ENCODE results near the gene CBX6. TPM values are rescaled to one million over a fixed set of nuclear protein-coding genes. Genes with fewer than 3 reads are reported as not detected.
A peak's percentile ranks its signal among the peaks of the same experiment; 100 is the strongest.

Gene CBX6
- total and polyA plus RNA-seq, 9 of the 15 experiments (the other 6 are each of a cell fraction or from before 2014, with no cell fraction given): 0.75 to 31.6 (median 8.0) TPM

DNA sequence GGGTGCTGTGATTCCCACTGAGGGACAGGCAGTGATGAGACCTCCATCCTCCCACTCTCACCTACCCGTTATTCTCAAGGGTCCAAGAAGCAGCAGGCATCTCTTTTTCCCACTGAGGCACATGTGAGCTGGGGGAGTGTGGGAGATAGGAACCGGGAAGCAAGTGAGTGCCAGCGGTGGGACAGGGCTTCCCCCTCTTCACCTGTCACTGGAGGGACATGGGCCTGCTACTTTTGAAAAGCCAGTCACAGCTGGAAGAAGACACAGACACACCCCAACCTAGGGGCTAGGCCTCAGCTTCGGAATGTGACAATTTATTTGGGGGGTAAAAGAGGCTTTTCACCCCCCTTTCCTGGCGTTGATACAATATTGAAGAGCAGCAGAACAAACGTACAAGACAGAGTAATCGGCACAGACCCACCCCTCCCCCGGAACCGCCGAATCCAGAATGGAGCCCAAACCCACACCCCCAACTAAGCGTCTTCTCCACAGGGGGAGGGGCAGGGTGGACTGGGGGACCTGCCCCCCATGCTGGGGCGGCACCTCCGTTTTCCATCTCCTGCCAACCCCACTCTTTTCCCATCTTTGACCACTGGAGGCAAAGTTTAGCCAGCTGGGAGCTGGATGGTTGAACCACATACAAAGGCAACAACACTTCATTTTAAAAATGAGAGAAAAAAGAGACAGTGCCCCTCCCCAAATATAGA, 10.7 kb downstream of the CBX6 start:
- no TSS peak for BruUV-seq (replicated peaks)
- no peak overlapping the region for H2AFZ ChIP-seq (ENCODE audit: low read depth, low read length)
- H3K9ac ChIP-seq (ENCODE audit: insufficient read depth in 1 of 2, low read depth in 2 of 2, low read length in 2 of 2): no peak overlapping the region
- H3K9me3 ChIP-seq (replicated peaks; ENCODE audit: control insufficient read depth, insufficient read depth, low read depth, low read length): no peaks in the 10 kb centered on the region
- H3K27ac ChIP-seq (ENCODE audit: extremely low read depth, low read depth, low read length): no peak overlapping the region
- TF ChIP-seq GTF2B (IDR thresholded peaks at IDR 0.05; ENCODE audit: extremely low read depth, insufficient read length) (no peak), POLR2A (conservative IDR thresholded peaks at IDR 0.05) (peak; percentile 55; the same call in 1 of the 2 replicates), PBX2 (CRISPR knock-in tag; IDR thresholded peaks at IDR 0.05; ENCODE audit: low read depth) (no peak), PBX2 (tag; conservative IDR thresholded peaks at IDR 0.05; ENCODE audit: low read depth) (no peak)
- TF ChIP-seq, protein P1, sequence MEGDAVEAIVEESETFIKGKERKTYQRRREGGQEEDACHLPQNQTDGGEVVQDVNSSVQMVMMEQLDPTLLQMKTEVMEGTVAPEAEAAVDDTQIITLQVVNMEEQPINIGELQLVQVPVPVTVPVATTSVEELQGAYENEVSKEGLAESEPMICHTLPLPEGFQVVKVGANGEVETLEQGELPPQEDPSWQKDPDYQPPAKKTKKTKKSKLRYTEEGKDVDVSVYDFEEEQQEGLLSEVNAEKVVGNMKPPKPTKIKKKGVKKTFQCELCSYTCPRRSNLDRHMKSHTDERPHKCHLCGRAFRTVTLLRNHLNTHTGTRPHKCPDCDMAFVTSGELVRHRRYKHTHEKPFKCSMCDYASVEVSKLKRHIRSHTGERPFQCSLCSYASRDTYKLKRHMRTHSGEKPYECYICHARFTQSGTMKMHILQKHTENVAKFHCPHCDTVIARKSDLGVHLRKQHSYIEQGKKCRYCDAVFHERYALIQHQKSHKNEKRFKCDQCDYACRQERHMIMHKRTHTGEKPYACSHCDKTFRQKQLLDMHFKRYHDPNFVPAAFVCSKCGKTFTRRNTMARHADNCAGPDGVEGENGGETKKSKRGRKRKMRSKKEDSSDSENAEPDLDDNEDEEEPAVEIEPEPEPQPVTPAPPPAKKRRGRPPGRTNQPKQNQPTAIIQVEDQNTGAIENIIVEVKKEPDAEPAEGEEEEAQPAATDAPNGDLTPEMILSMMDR (IDR thresholded peaks at IDR 0.05 in 2 of 3, conservative IDR thresholded peaks at IDR 0.05 in 1 of 3; ENCODE audit: insufficient read depth in 2 of 3, low read depth in 1 of 3, low read length in 3 of 3): peak in 2 of 3 experiments; percentile 9 to 17; a peak in 1 of 6 replicates
- TF ChIP-seq, protein P2, sequence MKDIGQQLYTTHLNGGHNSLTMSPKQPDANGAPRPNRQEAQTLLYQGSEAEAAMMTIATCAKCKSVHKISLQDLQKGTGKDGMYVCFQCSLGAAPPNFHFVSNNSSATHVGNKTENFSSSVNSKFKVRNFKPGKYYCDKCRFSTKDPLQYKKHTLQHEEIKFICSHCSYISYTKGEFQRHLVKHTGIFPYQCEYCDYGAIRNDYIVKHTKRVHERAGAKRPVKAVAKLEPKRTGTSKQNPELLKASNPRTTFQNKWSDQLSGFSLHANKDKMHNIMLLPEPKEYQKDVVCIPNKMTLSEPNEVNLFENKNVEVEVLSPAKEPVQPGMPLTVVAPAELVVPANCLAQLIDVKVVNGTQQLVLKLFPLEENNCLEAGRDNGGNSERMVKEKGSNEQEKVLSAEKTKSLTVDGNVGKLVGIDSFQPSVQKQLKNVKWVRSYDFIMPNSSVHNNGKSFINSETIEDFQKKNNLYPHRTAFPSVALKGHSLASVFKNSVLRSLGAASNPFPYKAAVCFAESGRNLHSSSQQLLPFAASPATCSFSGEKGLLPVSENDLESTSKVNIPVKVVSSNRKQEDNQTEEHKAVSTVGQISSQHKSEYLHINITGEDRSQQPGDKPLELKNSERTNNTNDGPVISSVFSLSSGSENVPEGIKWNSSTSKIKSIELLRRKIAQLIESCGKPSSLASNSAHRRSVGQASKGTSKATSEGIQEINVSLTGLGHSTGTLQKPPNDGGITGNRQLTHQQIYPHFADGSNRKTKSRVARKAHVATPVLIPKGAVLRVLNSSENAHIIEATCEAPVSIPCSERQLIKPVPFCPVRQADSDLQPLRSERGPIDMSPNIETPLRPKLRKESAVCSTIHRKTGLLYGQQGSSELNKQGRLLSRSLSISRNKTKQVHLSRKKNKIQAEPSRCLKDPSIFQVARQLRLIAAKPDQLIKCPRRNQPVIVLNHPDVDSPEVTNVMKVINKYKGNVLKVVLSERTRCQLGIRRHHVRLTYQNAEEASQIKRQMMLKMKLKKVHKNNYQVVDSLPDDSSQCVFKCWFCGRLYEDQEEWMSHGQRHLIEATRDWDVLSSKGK (CRISPR knock-in tag; IDR thresholded peaks at IDR 0.05): no peak
- H3K36me3 ChIP-seq (ENCODE audit: control insufficient read depth, insufficient read depth, low read length): peaks cover 14% of the 10 kb centered on the region; the same call in 2 of the 3 replicates
- ATAC-seq: peak; percentile 17; the same call in 1 of the 3 replicates
- in situ Hi-C loops (cut with MboI): no loop called here
- H3K4me3 ChIP-seq: no peak overlapping the region
- ChIA-PET POLR2A (interaction anchor here (0.6 to 0.8 kb wide), 3 partner anchors 18 to 124 kb away, joined by 3 to 4 read pairs (median 4); partner anchors contain the start of gene NPTXR), CTCF (ENCODE audit: low intra/inter-chr PET ratio) (no interaction called here)
- peaks cover 0 to 35% of the 10 kb centered on the region in 2 experiments; a peak in 3 of 5 replicates for H3K4me1 ChIP-seq (replicated peaks in 1 of 2; ENCODE audit: control insufficient read depth in 2 of 2, insufficient read depth in 2 of 2, low read length in 2 of 2)
- FAIRE-seq: no peak
- intact Hi-C loops (cut with micrococcal nuclease): no loop called here
- H3K4me2 ChIP-seq (ENCODE audit: insufficient read depth, low read length): no peak overlapping the region
- H3K9me1 ChIP-seq (ENCODE audit: control insufficient read depth, insufficient read depth, low read length): peaks cover 2% of the 10 kb centered on the region
- peak in 2 of 4 experiments; percentile 46 to 47 for DNase-seq (ENCODE audit: extremely low read depth in 1 of 4, low spot score in 3 of 4)
- H3K79me2 ChIP-seq (ENCODE audit: control insufficient read depth, insufficient read depth, low read length): no peaks in the 10 kb centered on the region; the same call in 2 of the 3 replicates
- no peaks in the 10 kb centered on the region for H4K20me1 ChIP-seq (replicated peaks; ENCODE audit: control insufficient read depth, insufficient read depth, low read length)
- H3K27me3 ChIP-seq (ENCODE audit: control insufficient read depth in 2 of 2, insufficient read depth in 2 of 2, low read length in 2 of 2): no peaks in the 10 kb centered on the region
- WGBS (ENCODE audit: insufficient coverage, low coverage, missing lambda C conversion rate): 44% methylated on average over 10 of the region's 13 CpGs

All from K562 (cell line).